ENCODE measurements around the gene TMIGD1. TPM values are rescaled to one million over a fixed set of nuclear protein-coding genes. Genes with fewer than 3 reads are reported as not detected.

The TMIGD1 gene
- total and polyA plus RNA-seq, 2 of the 13 experiments (the other 11 are each of a cell fraction or from before 2014, with no cell fraction given): not detected

DNA sequence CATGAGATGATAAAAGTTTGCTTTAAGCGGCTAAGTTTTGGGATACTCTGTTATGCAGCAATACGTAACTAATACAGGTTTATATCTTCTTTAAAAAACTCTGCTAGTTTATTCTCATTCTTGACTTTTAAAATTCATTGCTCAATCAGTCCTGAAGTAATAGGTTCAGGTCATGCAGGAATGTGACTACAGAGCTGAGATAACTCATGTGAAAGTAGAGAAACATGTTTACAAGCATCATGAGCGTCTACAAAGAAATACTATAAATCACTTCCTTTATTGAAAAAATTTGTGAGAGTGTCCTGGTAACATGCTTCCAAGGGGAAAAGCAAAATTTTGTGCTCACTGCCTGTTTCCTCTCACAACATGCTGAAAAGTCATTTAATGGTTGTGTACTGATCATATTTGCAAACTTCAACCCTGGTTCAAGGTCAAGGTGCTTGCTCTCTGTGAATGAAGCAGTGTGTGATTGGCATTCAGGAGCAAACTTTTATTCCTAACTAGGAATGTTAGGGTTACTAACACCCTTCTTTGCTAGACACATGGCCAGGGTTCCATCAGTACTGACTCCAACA lies 12.5 kb upstream of the TMIGD1 start:
- BruUV-seq (replicated peaks): TSS peak; percentile 83
- Histone ChIP-seq H3K9me3 (ENCODE audit: low read length) (no peaks in the 10 kb centered on the region), H3K27ac (ENCODE audit: extremely low read length, insufficient read depth, low read length) (peak overlapping the region; percentile 97), H3K36me3 (replicated peaks in 1 of 2; ENCODE audit: control insufficient read depth in 1 of 2, insufficient read depth in 2 of 2, low read length in 2 of 2) (no peaks in the 10 kb centered on the region), H4K20me1 (ENCODE audit: insufficient read depth, low read length) (no peaks in the 10 kb centered on the region), H3K79me2 (ENCODE audit: insufficient read depth, low read length) (no peaks in the 10 kb centered on the region), H3K4me1 (ENCODE audit: insufficient read depth, low read length) (peaks cover 96% of the 10 kb centered on the region), H3K9ac (ENCODE audit: insufficient read depth, low read depth, low read length) (peak overlapping the region; percentile 64), H3K4me3 (replicated peaks in 1 of 3; ENCODE audit: insufficient read depth in 1 of 3, low read depth in 2 of 3, low read length in 3 of 3) (peak overlapping the region in 2 of 3 experiments; percentile 2 to 56; a peak in 1 of 6 replicates), H2AFZ (ENCODE audit: low read length) (no peak overlapping the region), H3K4me2 (ENCODE audit: low read depth, low read length) (peak overlapping the region; percentile 81), H3K27me3 (ENCODE audit: control insufficient read depth in 1 of 2, insufficient read depth in 2 of 2, low read length in 2 of 2) (no peaks in the 10 kb centered on the region)
- in situ Hi-C loops (cut with HindIII; ENCODE audit: extremely low pct_ligation_motif_present, low pct_unique_long_range_greater_than_20kb): no loop called here
- intact Hi-C loops (cut with micrococcal nuclease; ENCODE audit: unreplicated experiment): no loop called here
- POLR2A ChIA-PET: interaction anchor here (1.1 to 8.7 kb wide), 15 partner anchors 8 to 242 kb away, joined by 3 to 114 read pairs (median 6); partner anchors contain the start of genes CPD, GOSR1 and TMIGD1
- ATAC-seq (no peak), DNase-seq (ENCODE audit: low spot score) (peak; percentile 49), FAIRE-seq (no peak)
- CTCF ChIA-PET (ENCODE audit: low intra/inter-chr PET ratio, low total read pairs): no interaction called here
- WGBS (ENCODE audit: low lambda C conversion rate): 45% methylated on average over 3 of the region's 3 CpGs
- no peak for TF ChIP-seq MAZ (IDR thresholded peaks at IDR 0.05; ENCODE audit: borderline replicate concordance, low read depth, low read length)
- TF ChIP-seq MAZ (CRISPR knock-in tag; IDR thresholded peaks at IDR 0.05; ENCODE audit: low read depth): 0 out of 2 replicates have a peak, but pooled peaks have one; percentile 25
- peak; percentile 18 for TF ChIP-seq SKI (IDR thresholded peaks at IDR 0.05; ENCODE audit: partially characterized antibody)
- TF ChIP-seq FOXA1 (IDR thresholded peaks at IDR 0.05): no peak
- TF ChIP-seq FOXA1 (CRISPR knock-in tag; IDR thresholded peaks at IDR 0.05): peak; percentile 59
- TF ChIP-seq, protein P1, sequence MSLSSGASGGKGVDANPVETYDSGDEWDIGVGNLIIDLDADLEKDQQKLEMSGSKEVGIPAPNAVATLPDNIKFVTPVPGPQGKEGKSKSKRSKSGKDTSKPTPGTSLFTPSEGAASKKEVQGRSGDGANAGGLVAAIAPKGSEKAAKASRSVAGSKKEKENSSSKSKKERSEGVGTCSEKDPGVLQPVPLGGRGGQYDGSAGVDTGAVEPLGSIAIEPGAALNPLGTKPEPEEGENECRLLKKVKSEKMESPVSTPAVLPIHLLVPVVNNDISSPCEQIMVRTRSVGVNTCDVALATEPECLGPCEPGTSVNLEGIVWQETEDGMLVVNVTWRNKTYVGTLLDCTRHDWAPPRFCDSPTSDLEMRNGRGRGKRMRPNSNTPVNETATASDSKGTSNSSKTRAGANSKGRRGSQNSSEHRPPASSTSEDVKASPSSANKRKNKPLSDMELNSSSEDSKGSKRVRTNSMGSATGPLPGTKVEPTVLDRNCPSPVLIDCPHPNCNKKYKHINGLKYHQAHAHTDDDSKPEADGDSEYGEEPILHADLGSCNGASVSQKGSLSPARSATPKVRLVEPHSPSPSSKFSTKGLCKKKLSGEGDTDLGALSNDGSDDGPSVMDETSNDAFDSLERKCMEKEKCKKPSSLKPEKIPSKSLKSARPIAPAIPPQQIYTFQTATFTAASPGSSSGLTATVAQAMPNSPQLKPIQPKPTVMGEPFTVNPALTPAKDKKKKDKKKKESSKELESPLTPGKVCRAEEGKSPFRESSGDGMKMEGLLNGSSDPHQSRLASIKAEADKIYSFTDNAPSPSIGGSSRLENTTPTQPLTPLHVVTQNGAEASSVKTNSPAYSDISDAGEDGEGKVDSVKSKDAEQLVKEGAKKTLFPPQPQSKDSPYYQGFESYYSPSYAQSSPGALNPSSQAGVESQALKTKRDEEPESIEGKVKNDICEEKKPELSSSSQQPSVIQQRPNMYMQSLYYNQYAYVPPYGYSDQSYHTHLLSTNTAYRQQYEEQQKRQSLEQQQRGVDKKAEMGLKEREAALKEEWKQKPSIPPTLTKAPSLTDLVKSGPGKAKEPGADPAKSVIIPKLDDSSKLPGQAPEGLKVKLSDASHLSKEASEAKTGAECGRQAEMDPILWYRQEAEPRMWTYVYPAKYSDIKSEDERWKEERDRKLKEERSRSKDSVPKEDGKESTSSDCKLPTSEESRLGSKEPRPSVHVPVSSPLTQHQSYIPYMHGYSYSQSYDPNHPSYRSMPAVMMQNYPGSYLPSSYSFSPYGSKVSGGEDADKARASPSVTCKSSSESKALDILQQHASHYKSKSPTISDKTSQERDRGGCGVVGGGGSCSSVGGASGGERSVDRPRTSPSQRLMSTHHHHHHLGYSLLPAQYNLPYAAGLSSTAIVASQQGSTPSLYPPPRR (CRISPR knock-in tag; IDR thresholded peaks at IDR 0.05; ENCODE audit: borderline replicate concordance): 0 out of 2 replicates have a peak, but pooled peaks have one; percentile 19
- TF ChIP-seq, protein P2, sequence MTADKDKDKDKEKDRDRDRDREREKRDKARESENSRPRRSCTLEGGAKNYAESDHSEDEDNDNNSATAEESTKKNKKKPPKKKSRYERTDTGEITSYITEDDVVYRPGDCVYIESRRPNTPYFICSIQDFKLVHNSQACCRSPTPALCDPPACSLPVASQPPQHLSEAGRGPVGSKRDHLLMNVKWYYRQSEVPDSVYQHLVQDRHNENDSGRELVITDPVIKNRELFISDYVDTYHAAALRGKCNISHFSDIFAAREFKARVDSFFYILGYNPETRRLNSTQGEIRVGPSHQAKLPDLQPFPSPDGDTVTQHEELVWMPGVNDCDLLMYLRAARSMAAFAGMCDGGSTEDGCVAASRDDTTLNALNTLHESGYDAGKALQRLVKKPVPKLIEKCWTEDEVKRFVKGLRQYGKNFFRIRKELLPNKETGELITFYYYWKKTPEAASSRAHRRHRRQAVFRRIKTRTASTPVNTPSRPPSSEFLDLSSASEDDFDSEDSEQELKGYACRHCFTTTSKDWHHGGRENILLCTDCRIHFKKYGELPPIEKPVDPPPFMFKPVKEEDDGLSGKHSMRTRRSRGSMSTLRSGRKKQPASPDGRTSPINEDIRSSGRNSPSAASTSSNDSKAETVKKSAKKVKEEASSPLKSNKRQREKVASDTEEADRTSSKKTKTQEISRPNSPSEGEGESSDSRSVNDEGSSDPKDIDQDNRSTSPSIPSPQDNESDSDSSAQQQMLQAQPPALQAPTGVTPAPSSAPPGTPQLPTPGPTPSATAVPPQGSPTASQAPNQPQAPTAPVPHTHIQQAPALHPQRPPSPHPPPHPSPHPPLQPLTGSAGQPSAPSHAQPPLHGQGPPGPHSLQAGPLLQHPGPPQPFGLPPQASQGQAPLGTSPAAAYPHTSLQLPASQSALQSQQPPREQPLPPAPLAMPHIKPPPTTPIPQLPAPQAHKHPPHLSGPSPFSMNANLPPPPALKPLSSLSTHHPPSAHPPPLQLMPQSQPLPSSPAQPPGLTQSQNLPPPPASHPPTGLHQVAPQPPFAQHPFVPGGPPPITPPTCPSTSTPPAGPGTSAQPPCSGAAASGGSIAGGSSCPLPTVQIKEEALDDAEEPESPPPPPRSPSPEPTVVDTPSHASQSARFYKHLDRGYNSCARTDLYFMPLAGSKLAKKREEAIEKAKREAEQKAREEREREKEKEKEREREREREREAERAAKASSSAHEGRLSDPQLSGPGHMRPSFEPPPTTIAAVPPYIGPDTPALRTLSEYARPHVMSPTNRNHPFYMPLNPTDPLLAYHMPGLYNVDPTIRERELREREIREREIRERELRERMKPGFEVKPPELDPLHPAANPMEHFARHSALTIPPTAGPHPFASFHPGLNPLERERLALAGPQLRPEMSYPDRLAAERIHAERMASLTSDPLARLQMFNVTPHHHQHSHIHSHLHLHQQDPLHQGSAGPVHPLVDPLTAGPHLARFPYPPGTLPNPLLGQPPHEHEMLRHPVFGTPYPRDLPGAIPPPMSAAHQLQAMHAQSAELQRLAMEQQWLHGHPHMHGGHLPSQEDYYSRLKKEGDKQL (CRISPR knock-in tag; IDR thresholded peaks at IDR 0.05; ENCODE audit: low read depth): 0 out of 2 replicates have a peak, but pooled peaks have one; percentile 17
- TF ChIP-seq SSRP1 (CRISPR knock-in tag; IDR thresholded peaks at IDR 0.05): no peak
- no peak for TF ChIP-seq HDAC6 (IDR thresholded peaks at IDR 0.05; ENCODE audit: low read depth, low read length)
- peak; percentile 87 for TF ChIP-seq BCL6 (CRISPR knock-in tag; IDR thresholded peaks at IDR 0.05)
- TF ChIP-seq ETV5 (CRISPR knock-in tag; IDR thresholded peaks at IDR 0.05; ENCODE audit: borderline replicate concordance): peak; percentile 36; the same call in 1 of the 2 replicates
- no peak for TF ChIP-seq ZNF234 (CRISPR knock-in tag; conservative IDR thresholded peaks at IDR 0.05)
- TF ChIP-seq FOXA3 (CRISPR knock-in tag; IDR thresholded peaks at IDR 0.05): peak; percentile 69
- no peak for TF ChIP-seq ZNF7 (CRISPR knock-in tag; IDR thresholded peaks at IDR 0.05)
- peak; percentile 39; the same call in 1 of the 2 replicates for TF ChIP-seq SOX5 (CRISPR knock-in tag; IDR thresholded peaks at IDR 0.05; ENCODE audit: borderline replicate concordance)
- TF ChIP-seq CBX5 (CRISPR knock-in tag; IDR thresholded peaks at IDR 0.05; ENCODE audit: borderline replicate concordance): no peak
